HepG2 (cell line): ENCODE results near the gene CAMK1D. TPM values are rescaled to one million over a fixed set of nuclear protein-coding genes. Genes with fewer than 3 reads are reported as not detected.

Source experiments
- ATAC-seq: fragments of 200-7000 bp; cut with Tn5 transposase; 3 replicates; pipeline ENCODE4 v1.9.1; 2020; ENCODE audit warnings: mild to moderate bottlenecking, moderate library complexity
- BruUV-seq: library from RNA; stranded (reverse); fragments of 400-500 nt; replicated peaks from 2 replicates; lab custom pipeline; 2021; lab: Mats Ljungman, UMichigan
- CTCF ChIA-PET: fragments of 300-600 bp; formaldehyde crosslinking; extraction: SDS; loops from one replicate; lab custom pipeline; 2021; ENCODE audit warnings: low total read pairs, inconsistent platforms, low intra/inter-chr PET ratio; lab: Yijun Ruan, JAX
- POLR2A ChIA-PET: fragments of 350-600 bp; sonication (Branson Sonifier 250); formaldehyde crosslinking; loops from one replicate; lab custom pipeline; 2020; ENCODE audit warnings: antibody characterized with exemption, inconsistent platforms; lab: Yijun Ruan, JAX
- DNase-seq: peaks from one replicate; pipeline ENCODE4 v3.0.0-alpha.2; 2015; ENCODE audit warnings: low spot score
- FAIRE-seq: peaks from 3 replicates; lab custom pipeline; 2011; peaks lifted over from hg19 to GRCh38; lab: Jason Lieb, UNC
- H2AFZ ChIP-seq: one replicate; pipeline ENCODE4 v1.6.1; 2011; ENCODE audit warnings: low read length, inconsistent platforms
- H3K27ac ChIP-seq: fragments of 300-600 bp; 3 replicates; pipeline ENCODE4 v1.8.0; 2011; ENCODE audit warnings: mixed run types, mild to moderate bottlenecking, mixed read lengths, low read length, inconsistent platforms; ENCODE audit not compliant: insufficient read depth; ENCODE audit errors: extremely low read length
- H3K27me3 ChIP-seq, 2 experiments: fragments of 200-600 bp in 1 of 2; 2 replicates in 1 of 2; 3 replicates in 1 of 2; pipeline versions ENCODE4 v1.6.0 to v1.8.0; 2011; ENCODE audit warnings: low read length in 2 of 2, mild to moderate bottlenecking in 2 of 2, moderate library complexity in 2 of 2, inconsistent platforms in 1 of 2; ENCODE audit not compliant: insufficient read depth in 2 of 2, control insufficient read depth in 1 of 2
- H3K36me3 ChIP-seq, 2 experiments: fragments of 200-600 bp in 1 of 2; replicated peaks in 1 of 2; 2 replicates in 1 of 2; 3 replicates in 1 of 2; pipeline versions ENCODE4 v1.5.1 to v1.8.0; 2011; ENCODE audit warnings: low read length in 2 of 2, inconsistent platforms in 1 of 2; ENCODE audit not compliant: insufficient read depth in 2 of 2, control insufficient read depth in 1 of 2
- H3K4me1 ChIP-seq: 2 replicates; pipeline ENCODE4 v1.5.1; 2012; ENCODE audit warnings: low read length, inconsistent platforms; ENCODE audit not compliant: insufficient read depth
- H3K4me2 ChIP-seq: 2 replicates; pipeline ENCODE4 v1.6.0; 2011; ENCODE audit warnings: low read depth, low read length, inconsistent platforms
- H3K4me3 ChIP-seq, 3 experiments: fragments of 200-600 bp in 1 of 3; sonication (generic), shearing (Covaris generic) in 1 of 3; replicated peaks in 1 of 3; 2 replicates each; pipeline ENCODE4 v1.5.1; 2011 to 2016; ENCODE audit warnings: low read length in 3 of 3, inconsistent platforms in 2 of 3, low read depth in 2 of 3, mild to moderate bottlenecking in 2 of 3, control low read depth in 1 of 3, mixed read lengths in 1 of 3; ENCODE audit not compliant: insufficient read depth in 1 of 3
- H3K79me2 ChIP-seq: one replicate; pipeline ENCODE4 v1.6.1; 2011; ENCODE audit warnings: low read length, inconsistent platforms; ENCODE audit not compliant: insufficient read depth
- H3K9ac ChIP-seq: 2 replicates; pipeline ENCODE4 v1.6.0; 2011; ENCODE audit warnings: mild to moderate bottlenecking, low read depth, low read length, inconsistent platforms; ENCODE audit not compliant: insufficient read depth
- H3K9me3 ChIP-seq: 2 replicates; pipeline ENCODE4 v1.5.1; 2012; ENCODE audit warnings: mild to moderate bottlenecking, low read length
- H4K20me1 ChIP-seq: 2 replicates; pipeline ENCODE4 v1.6.0; 2011; ENCODE audit warnings: inconsistent platforms, mild to moderate bottlenecking, low read length, moderate library complexity; ENCODE audit not compliant: insufficient read depth
- GLI4 ChIP-seq: sonication (generic); formaldehyde crosslinking; IDR thresholded peaks from 2 replicates; pipeline ENCODE4 v1.5.1; 2020; ENCODE audit warnings: missing genetic modification reagents, mild to moderate bottlenecking, moderate library complexity, borderline replicate concordance
- HOXA7 ChIP-seq: sonication (generic); formaldehyde crosslinking; IDR thresholded peaks from 2 replicates; pipeline ENCODE4 v1.8.1; 2022; ENCODE audit warnings: mild to moderate bottlenecking, missing genetic modification reagents, moderate library complexity
- KAT7 ChIP-seq: IDR thresholded peaks from 2 replicates; pipeline ENCODE4 v1.6.1; 2018; ENCODE audit warnings: borderline replicate concordance, missing compliant biosample characterization
- NR2C2 ChIP-seq: sonication (generic); formaldehyde crosslinking; IDR thresholded peaks from 2 replicates; pipeline ENCODE4 v1.4.0; 2020; ENCODE audit warnings: missing genetic modification reagents, mild to moderate bottlenecking, moderate library complexity, borderline replicate concordance
- POGZ ChIP-seq: sonication (generic); formaldehyde crosslinking; IDR thresholded peaks from 2 replicates; pipeline ENCODE4 v1.4.0; 2020; ENCODE audit warnings: mild to moderate bottlenecking, missing genetic modification reagents
- PRMT3 ChIP-seq: sonication (generic); formaldehyde crosslinking; IDR thresholded peaks from 2 replicates; pipeline ENCODE4 v1.8.1; 2022; ENCODE audit warnings: low read depth, mild to moderate bottlenecking, moderate library complexity, missing genetic modification reagents, borderline replicate concordance
- TCF7 ChIP-seq: sonication (generic); IDR thresholded peaks from 2 replicates; pipeline ENCODE4 v1.6.1; 2016; ENCODE audit warnings: antibody characterized with exemption, low read depth
- U2AF1 ChIP-seq: fragments of 200-400 bp; formaldehyde crosslinking; optimal IDR thresholded peaks from 2 replicates; pipeline ENCODE3; 2017; ENCODE audit warnings: mild to moderate bottlenecking, low read depth, low read length
- ZKSCAN1 ChIP-seq: fragments of 150-350 bp; IDR thresholded peaks from 2 replicates; pipeline ENCODE4 v1.6.1; 2014; ENCODE audit warnings: low read length
- ZNF281 ChIP-seq: sonication (generic); formaldehyde crosslinking; IDR thresholded peaks from 2 replicates; pipeline ENCODE4 v1.4.0; 2020; ENCODE audit warnings: missing genetic modification reagents, borderline replicate concordance
- ZNF589 ChIP-seq: sonication (generic); formaldehyde crosslinking; conservative IDR thresholded peaks from 2 replicates; pipeline ENCODE4 v1.8.0; 2022; ENCODE audit warnings: mild to moderate bottlenecking, moderate library complexity, missing genetic modification reagents
- ZSCAN9 ChIP-seq: IDR thresholded peaks from 2 replicates; pipeline ENCODE4 v1.6.1; 2016; ENCODE audit warnings: borderline replicate concordance
- WGBS: methylation state at CpG from one replicate; pipeline ENCODE4 v1.1.6; 2017; ENCODE audit warnings: low lambda C conversion rate; 5-methylcytosine and 5-hydroxymethylcytosine counted together
- in situ Hi-C: cut with HindIII; loops from 2 replicates; pipeline ENCODE4 v1.10.0; 2017; ENCODE audit warnings: low pct_unique_long_range_greater_than_20kb; ENCODE audit not compliant: extremely low pct_ligation_motif_present
- intact Hi-C: fragments of 100-400 bp; cut with micrococcal nuclease; formaldehyde crosslinking; loops from one replicate; pipeline ENCODE4 v1.10.0; 2022; ENCODE audit not compliant: unreplicated experiment
- polyA plus RNA-seq, 8 experiments: library from polyadenylated mRNA; depleted of rRNA in 3 of 8; stranded (reverse) in 7 of 8; unstranded in 1 of 8; fragments of >200 nt; fragmentation: Illumina TruSeq in 4 of 8; extraction: Trizol in 4 of 8; gene quantifications; 2 replicates each; pipeline versions ENCODE4 v1.2.1 to v1.2.3, GENCODE V29; 2011 to 2016; ENCODE audit warnings: low read depth in 4 of 8, missing spikeins in 1 of 8, mixed read lengths in 1 of 8; ENCODE audit not compliant: insufficient read depth in 1 of 8
- total RNA-seq, 5 experiments: library from RNA; depleted of rRNA; stranded (reverse); fragments of >200 nt; fragmentation: Illumina TruSeq; extraction: Trizol; gene quantifications; 2 replicates each; pipeline ENCODE4 v1.2.3, GENCODE V29; 2016; ENCODE audit warnings: low read depth in 1 of 5
- TF ChIP-seq, protein P1 (sequence below): sonication (generic); formaldehyde crosslinking; IDR thresholded peaks from 2 replicates; pipeline ENCODE4 v1.5.0; 2020; ENCODE audit warnings: mild to moderate bottlenecking, missing genetic modification reagents, borderline replicate concordance
- TF ChIP-seq, protein P2 (sequence below): sonication (generic); formaldehyde crosslinking; conservative IDR thresholded peaks from 2 replicates; pipeline ENCODE4 v1.4.0; 2020; ENCODE audit warnings: missing genetic modification reagents

Gene CAMK1D
- total and polyA plus RNA-seq, 2 of the 13 experiments (the other 11 are each of a cell fraction or from before 2014, with no cell fraction given) = under 0.01 TPM; not detected in 1

DNA sequence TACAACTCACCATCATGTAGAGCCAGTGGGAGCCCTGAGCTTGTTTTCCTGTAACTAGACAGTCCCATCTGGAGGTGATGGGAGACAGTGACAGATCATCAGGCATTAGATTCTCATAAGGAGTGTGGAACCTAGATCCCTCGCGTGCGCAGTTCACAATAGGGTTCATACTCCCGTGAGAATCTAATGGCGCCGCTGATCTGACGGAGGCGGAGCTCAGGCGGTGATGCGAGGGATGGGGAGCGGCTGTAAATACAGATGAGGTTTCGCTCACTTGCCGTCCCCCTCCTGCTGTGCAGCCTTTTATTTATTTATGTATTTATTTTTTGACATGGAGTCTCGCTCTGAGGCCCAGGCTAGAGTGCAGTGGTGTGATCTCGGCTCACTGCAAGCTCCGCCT is 139.3 kb downstream of the CAMK1D start (continued):
- TF ChIP-seq ZKSCAN1 (no peak), HOXA7 (no peak), NR2C2 (CRISPR knock-in tag) (no peak), ZNF589 (CRISPR knock-in tag) (no peak)
- TF ChIP-seq, all 625 proteins: peak for 0

- Histone ChIP-seq H3K4me2 (no peak overlapping the region), H3K4me1 (no peaks in the 10 kb centered on the region), H3K9ac (no peak overlapping the region), H3K27ac (no peak overlapping the region), H3K36me3 (no peaks in the 10 kb centered on the region), H3K79me2 (no peaks in the 10 kb centered on the region), H3K4me3 (no peak overlapping the region), H3K27me3 (no peaks in the 10 kb centered on the region; a peak in 1 of 5 replicates), H4K20me1 (no peaks in the 10 kb centered on the region), H3K9me3 (no peaks in the 10 kb centered on the region), H2AFZ (no peak overlapping the region)
- intact Hi-C loops (no loop called here), in situ Hi-C loops (no loop called here)
- ATAC-seq (peak; percentile 35; the same call in 2 of the 3 replicates), FAIRE-seq (no peak), DNase-seq (no peak)
- no TSS peak for BruUV-seq
- POLR2A ChIA-PET = no interaction called here
- CTCF ChIA-PET = no interaction called here
- WGBS = 22% methylated on average over 6 of the region's 8 CpGs
- TF ChIP-seq ZNF281 (CRISPR knock-in tag) (no peak), POGZ (CRISPR knock-in tag) (no peak), U2AF1 (no peak), PRMT3 (CRISPR knock-in tag) (no peak), TCF7 (no peak), GLI4 (CRISPR knock-in tag) (no peak), ZSCAN9 (CRISPR knock-in tag) (no peak), KAT7 (CRISPR knock-in tag) (no peak)
- TF ChIP-seq, protein P1, sequence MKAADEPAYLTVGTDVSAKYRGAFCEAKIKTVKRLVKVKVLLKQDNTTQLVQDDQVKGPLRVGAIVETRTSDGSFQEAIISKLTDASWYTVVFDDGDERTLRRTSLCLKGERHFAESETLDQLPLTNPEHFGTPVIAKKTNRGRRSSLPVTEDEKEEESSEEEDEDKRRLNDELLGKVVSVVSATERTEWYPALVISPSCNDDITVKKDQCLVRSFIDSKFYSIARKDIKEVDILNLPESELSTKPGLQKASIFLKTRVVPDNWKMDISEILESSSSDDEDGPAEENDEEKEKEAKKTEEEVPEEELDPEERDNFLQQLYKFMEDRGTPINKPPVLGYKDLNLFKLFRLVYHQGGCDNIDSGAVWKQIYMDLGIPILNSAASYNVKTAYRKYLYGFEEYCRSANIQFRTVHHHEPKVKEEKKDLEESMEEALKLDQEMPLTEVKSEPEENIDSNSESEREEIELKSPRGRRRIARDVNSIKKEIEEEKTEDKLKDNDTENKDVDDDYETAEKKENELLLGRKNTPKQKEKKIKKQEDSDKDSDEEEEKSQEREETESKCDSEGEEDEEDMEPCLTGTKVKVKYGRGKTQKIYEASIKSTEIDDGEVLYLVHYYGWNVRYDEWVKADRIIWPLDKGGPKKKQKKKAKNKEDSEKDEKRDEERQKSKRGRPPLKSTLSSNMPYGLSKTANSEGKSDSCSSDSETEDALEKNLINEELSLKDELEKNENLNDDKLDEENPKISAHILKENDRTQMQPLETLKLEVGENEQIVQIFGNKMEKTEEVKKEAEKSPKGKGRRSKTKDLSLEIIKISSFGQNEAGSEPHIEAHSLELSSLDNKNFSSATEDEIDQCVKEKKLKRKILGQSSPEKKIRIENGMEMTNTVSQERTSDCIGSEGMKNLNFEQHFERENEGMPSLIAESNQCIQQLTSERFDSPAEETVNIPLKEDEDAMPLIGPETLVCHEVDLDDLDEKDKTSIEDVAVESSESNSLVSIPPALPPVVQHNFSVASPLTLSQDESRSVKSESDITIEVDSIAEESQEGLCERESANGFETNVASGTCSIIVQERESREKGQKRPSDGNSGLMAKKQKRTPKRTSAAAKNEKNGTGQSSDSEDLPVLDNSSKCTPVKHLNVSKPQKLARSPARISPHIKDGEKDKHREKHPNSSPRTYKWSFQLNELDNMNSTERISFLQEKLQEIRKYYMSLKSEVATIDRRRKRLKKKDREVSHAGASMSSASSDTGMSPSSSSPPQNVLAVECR (CRISPR knock-in tag) = no peak
- TF ChIP-seq, protein P2, sequence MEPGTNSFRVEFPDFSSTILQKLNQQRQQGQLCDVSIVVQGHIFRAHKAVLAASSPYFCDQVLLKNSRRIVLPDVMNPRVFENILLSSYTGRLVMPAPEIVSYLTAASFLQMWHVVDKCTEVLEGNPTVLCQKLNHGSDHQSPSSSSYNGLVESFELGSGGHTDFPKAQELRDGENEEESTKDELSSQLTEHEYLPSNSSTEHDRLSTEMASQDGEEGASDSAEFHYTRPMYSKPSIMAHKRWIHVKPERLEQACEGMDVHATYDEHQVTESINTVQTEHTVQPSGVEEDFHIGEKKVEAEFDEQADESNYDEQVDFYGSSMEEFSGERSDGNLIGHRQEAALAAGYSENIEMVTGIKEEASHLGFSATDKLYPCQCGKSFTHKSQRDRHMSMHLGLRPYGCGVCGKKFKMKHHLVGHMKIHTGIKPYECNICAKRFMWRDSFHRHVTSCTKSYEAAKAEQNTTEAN (CRISPR knock-in tag) = no peak
These were observed 140.0 kb downstream of the CAMK1D start for GRCh38 chr10:12489357-12489756.
